Measurements from ENCODE around the gene LHFPL2. TPM values are rescaled to one million over a fixed set of nuclear protein-coding genes. Genes with fewer than 3 reads are reported as not detected.

Gene LHFPL2
- total and polyA plus RNA-seq, 9 of the 15 experiments (the other 6 are each of a cell fraction or from before 2014, with no cell fraction given), result 1.0 to 6.6 (median 4.6) TPM

DNA sequence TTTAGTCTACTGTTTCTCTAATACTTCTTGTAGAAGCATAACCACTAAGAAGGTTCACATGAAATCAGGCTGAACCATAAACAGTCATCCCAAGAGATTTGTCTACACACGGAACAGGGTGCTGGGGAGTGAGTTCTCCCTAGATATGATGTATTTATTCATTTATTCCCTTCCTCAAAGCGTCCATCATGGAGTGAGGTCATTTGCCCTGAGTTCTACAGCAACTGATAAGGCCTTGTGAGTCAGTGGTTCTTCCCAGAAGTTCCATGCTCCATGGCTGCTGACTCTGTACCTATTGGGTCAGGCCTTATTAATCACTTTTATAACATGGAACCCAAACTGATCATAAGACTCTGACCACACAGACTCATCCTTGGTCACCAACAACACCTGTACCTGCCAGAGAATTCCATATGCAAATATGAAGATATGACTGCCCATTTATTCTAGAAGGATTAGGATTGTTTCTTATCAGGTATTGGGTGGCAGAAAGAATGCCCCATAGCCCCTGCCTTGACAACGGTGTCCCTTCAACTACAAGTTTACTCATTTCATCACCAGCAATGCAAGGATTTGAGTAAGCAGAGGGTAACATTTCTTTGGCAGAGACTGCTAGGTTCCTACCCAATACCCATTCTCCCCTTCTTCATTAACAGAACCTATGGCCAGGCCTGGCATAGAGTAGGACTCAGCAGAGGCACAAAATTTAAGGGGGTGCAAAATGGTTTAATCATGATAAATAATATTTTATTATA lies 118.1 kb downstream of the LHFPL2 start:
- Histone ChIP-seq H3K27ac (ENCODE audit: extremely low read depth, low read depth, low read length) (peak overlapping the region; percentile 59; the same call in 2 of the 3 replicates), H3K9ac (ENCODE audit: insufficient read depth in 1 of 2, low read depth in 2 of 2, low read length in 2 of 2) (no peak overlapping the region), H3K27me3 (ENCODE audit: control insufficient read depth in 2 of 2, insufficient read depth in 2 of 2, low read length in 2 of 2) (no peaks in the 10 kb centered on the region), H2AFZ (ENCODE audit: low read depth, low read length) (peak overlapping the region; percentile 71), H3K9me3 (replicated peaks; ENCODE audit: control insufficient read depth, insufficient read depth, low read depth, low read length) (no peaks in the 10 kb centered on the region; the same call in 1 of the 2 replicates), H3K4me2 (ENCODE audit: insufficient read depth, low read length) (no peak overlapping the region; the same call in 1 of the 2 replicates), H3K4me1 (replicated peaks in 1 of 2; ENCODE audit: control insufficient read depth in 2 of 2, insufficient read depth in 2 of 2, low read length in 2 of 2) (peaks cover 21 to 43% of the 10 kb centered on the region in 2 experiments), H3K36me3 (ENCODE audit: control insufficient read depth, insufficient read depth, low read length) (no peaks in the 10 kb centered on the region), H3K9me1 (ENCODE audit: control insufficient read depth, insufficient read depth, low read length) (no peaks in the 10 kb centered on the region), H3K4me3 (no peak overlapping the region), H4K20me1 (replicated peaks; ENCODE audit: control insufficient read depth, insufficient read depth, low read length) (no peaks in the 10 kb centered on the region), H3K79me2 (ENCODE audit: control insufficient read depth, insufficient read depth, low read length) (no peaks in the 10 kb centered on the region)
- ChIA-PET CTCF (ENCODE audit: low intra/inter-chr PET ratio) (interaction anchor here (0.7 kb wide), 1 partner anchor 59 kb away, joined by 3 read pairs; no protein-coding TSS in a partner anchor), POLR2A (no interaction called here)
- DNase-seq (ENCODE audit: extremely low read depth in 1 of 4, low spot score in 3 of 4) (peak; percentile 33 to 80 (median 44)), ATAC-seq (peak; percentile 46), FAIRE-seq (peak; percentile 76)
- intact Hi-C loops (cut with micrococcal nuclease) (loop anchor here (5.0 kb wide), 1 partner anchor 168 kb away; the partner anchor contains the start of gene SCAMP1), in situ Hi-C loops (cut with MboI) (loop anchor here (5.0 to 10.0 kb wide), 3 partner anchors 48 to 434 kb away; no protein-coding TSS in a partner anchor)
- 5% methylated on average over 3 of the region's 3 CpGs for WGBS (ENCODE audit: insufficient coverage, low coverage, missing lambda C conversion rate)
- no TSS peak for BruUV-seq (replicated peaks)
- TF ChIP-seq GATAD2B (IDR thresholded peaks at IDR 0.05; ENCODE audit: borderline replicate concordance) (0 out of 2 replicates have a peak, but pooled peaks have one; percentile 37), SLC30A9 (CRISPR knock-in tag; IDR thresholded peaks at IDR 0.05) (no peak), HNRNPUL1 (IDR thresholded peaks at IDR 0.05; ENCODE audit: low read length) (no peak), ATF1 (CRISPR knock-in tag; IDR thresholded peaks at IDR 0.05) (no peak), ATF1 (tag; IDR thresholded peaks at IDR 0.05) (peak; percentile 56), MAFG (tag; conservative IDR thresholded peaks at IDR 0.05) (0 out of 2 replicates have a peak, but pooled peaks have one; percentile 9), YY1 (IDR thresholded peaks at IDR 0.05; ENCODE audit: borderline replicate concordance in 1 of 3, control insufficient read depth in 1 of 3, extremely low read depth in 1 of 3, insufficient read depth in 3 of 3, insufficient read length in 1 of 3, insufficient replicate concordance in 2 of 3, low read depth in 1 of 3, low read length in 2 of 3) (peak in 1 of 3 experiments; percentile 61), SETDB1 (IDR thresholded peaks at IDR 0.05; ENCODE audit: low read length) (no peak), MAFK (IDR thresholded peaks at IDR 0.05; ENCODE audit: low read length) (peak; percentile 26), JUN (IDR thresholded peaks at IDR 0.05; ENCODE audit: borderline replicate concordance, low read depth, low read length) (peak; percentile 95), JUN (CRISPR knock-in tag; IDR thresholded peaks at IDR 0.05; ENCODE audit: borderline replicate concordance) (no peak), KDM1A (IDR thresholded peaks at IDR 0.05) (peak in 1 of 2 experiments; percentile 27; a peak in 2 of 4 replicates), MTA3 (IDR thresholded peaks at IDR 0.05; ENCODE audit: borderline replicate concordance) (0 out of 2 replicates have a peak, but pooled peaks have one; percentile 39)
- TF ChIP-seq, protein P1, sequence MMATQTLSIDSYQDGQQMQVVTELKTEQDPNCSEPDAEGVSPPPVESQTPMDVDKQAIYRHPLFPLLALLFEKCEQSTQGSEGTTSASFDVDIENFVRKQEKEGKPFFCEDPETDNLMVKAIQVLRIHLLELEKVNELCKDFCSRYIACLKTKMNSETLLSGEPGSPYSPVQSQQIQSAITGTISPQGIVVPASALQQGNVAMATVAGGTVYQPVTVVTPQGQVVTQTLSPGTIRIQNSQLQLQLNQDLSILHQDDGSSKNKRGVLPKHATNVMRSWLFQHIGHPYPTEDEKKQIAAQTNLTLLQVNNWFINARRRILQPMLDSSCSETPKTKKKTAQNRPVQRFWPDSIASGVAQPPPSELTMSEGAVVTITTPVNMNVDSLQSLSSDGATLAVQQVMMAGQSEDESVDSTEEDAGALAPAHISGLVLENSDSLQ (IDR thresholded peaks at IDR 0.05), result peak; percentile 73
- TF ChIP-seq, protein P2, sequence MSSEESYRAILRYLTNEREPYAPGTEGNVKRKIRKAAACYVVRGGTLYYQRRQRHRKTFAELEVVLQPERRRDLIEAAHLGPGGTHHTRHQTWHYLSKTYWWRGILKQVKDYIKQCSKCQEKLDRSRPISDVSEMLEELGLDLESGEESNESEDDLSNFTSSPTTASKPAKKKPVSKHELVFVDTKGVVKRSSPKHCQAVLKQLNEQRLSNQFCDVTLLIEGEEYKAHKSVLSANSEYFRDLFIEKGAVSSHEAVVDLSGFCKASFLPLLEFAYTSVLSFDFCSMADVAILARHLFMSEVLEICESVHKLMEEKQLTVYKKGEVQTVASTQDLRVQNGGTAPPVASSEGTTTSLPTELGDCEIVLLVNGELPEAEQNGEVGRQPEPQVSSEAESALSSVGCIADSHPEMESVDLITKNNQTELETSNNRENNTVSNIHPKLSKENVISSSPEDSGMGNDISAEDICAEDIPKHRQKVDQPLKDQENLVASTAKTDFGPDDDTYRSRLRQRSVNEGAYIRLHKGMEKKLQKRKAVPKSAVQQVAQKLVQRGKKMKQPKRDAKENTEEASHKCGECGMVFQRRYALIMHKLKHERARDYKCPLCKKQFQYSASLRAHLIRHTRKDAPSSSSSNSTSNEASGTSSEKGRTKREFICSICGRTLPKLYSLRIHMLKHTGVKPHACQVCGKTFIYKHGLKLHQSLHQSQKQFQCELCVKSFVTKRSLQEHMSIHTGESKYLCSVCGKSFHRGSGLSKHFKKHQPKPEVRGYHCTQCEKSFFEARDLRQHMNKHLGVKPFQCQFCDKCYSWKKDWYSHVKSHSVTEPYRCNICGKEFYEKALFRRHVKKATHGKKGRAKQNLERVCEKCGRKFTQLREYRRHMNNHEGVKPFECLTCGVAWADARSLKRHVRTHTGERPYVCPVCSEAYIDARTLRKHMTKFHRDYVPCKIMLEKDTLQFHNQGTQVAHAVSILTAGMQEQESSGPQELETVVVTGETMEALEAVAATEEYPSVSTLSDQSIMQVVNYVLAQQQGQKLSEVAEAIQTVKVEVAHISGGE (CRISPR knock-in tag; IDR thresholded peaks at IDR 0.05), result peak in 1 of 3 experiments; percentile 35; a peak in 1 of 6 replicates

Data from K562 (cell line).